ENCODE data around the gene TSPAN13.

The TSPAN13 gene

GRCh38 chr7:16740623-16740953 lies 13.0 kb upstream of the TSPAN13 start:
- no peak for DNase-seq
- H3K27ac ChIP-seq (ENCODE audit: low read length), result no peak overlapping the region

GRCh38 chr7:16740996-16741395 lies 12.6 kb upstream of the TSPAN13 start:
- Histone ChIP-seq H3K4me3 (ENCODE audit: low read length) (no peak overlapping the region), H4K20me1 (ENCODE audit: insufficient read depth, low read length) (no peaks in the 10 kb centered on the region), H2AFZ (ENCODE audit: low read length) (no peak overlapping the region), H3K27me3 (replicated peaks; ENCODE audit: insufficient read depth, low read length) (no peaks in the 10 kb centered on the region), H3K36me3 (replicated peaks; ENCODE audit: insufficient read depth, low read length) (no peaks in the 10 kb centered on the region), H3K9me3 (replicated peaks; ENCODE audit: insufficient read depth, low read length) (no peaks in the 10 kb centered on the region), H3K4me1 (ENCODE audit: low read length) (no peaks in the 10 kb centered on the region), H3K4me2 (ENCODE audit: low read depth, low read length) (no peak overlapping the region), H3F3A (ENCODE audit: insufficient read depth, low read length) (no peaks in the 10 kb centered on the region), H3K9me2 (replicated peaks; ENCODE audit: insufficient read depth, low read length) (no peaks in the 10 kb centered on the region), H3K27ac (ENCODE audit: low read length) (no peak overlapping the region), H3K79me2 (ENCODE audit: low read length) (no peaks in the 10 kb centered on the region), H3K9ac (ENCODE audit: low read length) (no peak overlapping the region)
- TF ChIP-seq EZH2 (optimal IDR thresholded peaks at IDR 0.05; ENCODE audit: low read depth, low read length), result no peak
- TF ChIP-seq CTCF (IDR thresholded peaks at IDR 0.05; ENCODE audit: low read length), result no peak
- no peak for TF ChIP-seq EZH2phosphoT487 (IDR thresholded peaks at IDR 0.05; ENCODE audit: low read length)
- no peak for DNase-seq

More at GRCh38 chr7:16740623-16740953, 13.0 kb upstream of the TSPAN13 start:
- H3F3A ChIP-seq (ENCODE audit: insufficient read depth, low read length), result no peaks in the 10 kb centered on the region
- H3K4me1 ChIP-seq (ENCODE audit: low read length), result no peaks in the 10 kb centered on the region
- no peaks in the 10 kb centered on the region for H3K9me3 ChIP-seq (replicated peaks; ENCODE audit: insufficient read depth, low read length)
- H3K4me2 ChIP-seq (ENCODE audit: low read depth, low read length), result no peak overlapping the region
- no peak overlapping the region for H2AFZ ChIP-seq (ENCODE audit: low read length)
- H3K36me3 ChIP-seq (replicated peaks; ENCODE audit: insufficient read depth, low read length), result no peaks in the 10 kb centered on the region
- no peak overlapping the region for H3K9ac ChIP-seq (ENCODE audit: low read length)
- TF ChIP-seq EZH2 (optimal IDR thresholded peaks at IDR 0.05; ENCODE audit: low read depth, low read length) (no peak), CTCF (IDR thresholded peaks at IDR 0.05; ENCODE audit: low read length) (no peak), EZH2phosphoT487 (IDR thresholded peaks at IDR 0.05; ENCODE audit: low read length) (no peak)
- no peaks in the 10 kb centered on the region for H3K79me2 ChIP-seq (ENCODE audit: low read length)
- no peaks in the 10 kb centered on the region for H4K20me1 ChIP-seq (ENCODE audit: insufficient read depth, low read length)
- H3K27me3 ChIP-seq (replicated peaks; ENCODE audit: insufficient read depth, low read length), result no peaks in the 10 kb centered on the region
- H3K9me2 ChIP-seq (replicated peaks; ENCODE audit: insufficient read depth, low read length), result no peaks in the 10 kb centered on the region
- H3K4me3 ChIP-seq (ENCODE audit: low read length), result no peak overlapping the region

GRCh38 chr7:16741676-16742075 lies 11.9 kb upstream of the TSPAN13 start:
- Histone ChIP-seq H3K9ac (ENCODE audit: low read length) (no peak overlapping the region), H3K4me1 (ENCODE audit: low read length) (no peaks in the 10 kb centered on the region), H4K20me1 (ENCODE audit: insufficient read depth, low read length) (no peaks in the 10 kb centered on the region), H3K27me3 (replicated peaks; ENCODE audit: insufficient read depth, low read length) (no peaks in the 10 kb centered on the region), H3K9me3 (replicated peaks; ENCODE audit: insufficient read depth, low read length) (no peaks in the 10 kb centered on the region), H3F3A (ENCODE audit: insufficient read depth, low read length) (no peaks in the 10 kb centered on the region), H3K36me3 (replicated peaks; ENCODE audit: insufficient read depth, low read length) (no peaks in the 10 kb centered on the region), H3K9me2 (replicated peaks; ENCODE audit: insufficient read depth, low read length) (no peaks in the 10 kb centered on the region), H3K79me2 (ENCODE audit: low read length) (no peaks in the 10 kb centered on the region), H2AFZ (ENCODE audit: low read length) (no peak overlapping the region), H3K27ac (ENCODE audit: low read length) (no peak overlapping the region), H3K4me2 (ENCODE audit: low read depth, low read length) (no peak overlapping the region), H3K4me3 (ENCODE audit: low read length) (no peak overlapping the region)
- no peak for TF ChIP-seq EZH2phosphoT487 (IDR thresholded peaks at IDR 0.05; ENCODE audit: low read length)
- no peak for DNase-seq

- H3K4me2 ChIP-seq (ENCODE audit: low read depth, low read length), result no peak overlapping the region
- H3F3A ChIP-seq (ENCODE audit: insufficient read depth, low read length), result no peaks in the 10 kb centered on the region
- no peaks in the 10 kb centered on the region for H3K79me2 ChIP-seq (ENCODE audit: low read length)
- no peaks in the 10 kb centered on the region for H4K20me1 ChIP-seq (ENCODE audit: insufficient read depth, low read length)
- H3K9ac ChIP-seq (ENCODE audit: low read length), result no peak overlapping the region
- H3K4me1 ChIP-seq (ENCODE audit: low read length), result no peaks in the 10 kb centered on the region
- no peaks in the 10 kb centered on the region for H3K9me2 ChIP-seq (replicated peaks; ENCODE audit: insufficient read depth, low read length)
- no peaks in the 10 kb centered on the region for H3K27me3 ChIP-seq (replicated peaks; ENCODE audit: insufficient read depth, low read length)
- TF ChIP-seq CTCF (IDR thresholded peaks at IDR 0.05; ENCODE audit: low read length) (no peak), EZH2phosphoT487 (IDR thresholded peaks at IDR 0.05; ENCODE audit: low read length) (no peak), EZH2 (optimal IDR thresholded peaks at IDR 0.05; ENCODE audit: low read depth, low read length) (no peak)
- no peak overlapping the region for H2AFZ ChIP-seq (ENCODE audit: low read length)
- H3K9me3 ChIP-seq (replicated peaks; ENCODE audit: insufficient read depth, low read length), result no peaks in the 10 kb centered on the region
- DNase-seq, result no peak
- no peak overlapping the region for H3K4me3 ChIP-seq (ENCODE audit: low read length)
- H3K27ac ChIP-seq (ENCODE audit: low read length), result no peak overlapping the region
- no peaks in the 10 kb centered on the region for H3K36me3 ChIP-seq (replicated peaks; ENCODE audit: insufficient read depth, low read length)
Observed at GRCh38 chr7:16742547-16742946, 11.0 kb upstream of the TSPAN13 start.

Data from MM.1S (cell line).